Neural cell (in vitro differentiated cells): ENCODE measurements around the gene SFMBT2. TPM values are rescaled to one million over a fixed set of nuclear protein-coding genes. Genes with fewer than 3 reads are reported as not detected.
"Not testable (repeated sequence)": the region's sequence is repeated elsewhere in the genome, so short reads cannot be mapped to it uniquely, and the experiment has no call there.

Experiments
- H2AFZ ChIP-seq: fragments of 200-600, 300-800 bp; sonication (generic), shearing (Covaris generic); 2 replicates; pipeline ENCODE4 v1.6.0; 2014; ENCODE audit warnings: low read depth, mild to moderate bottlenecking, antibody characterized with exemption, low read length, moderate library complexity
- H3F3A ChIP-seq: fragments of 200-600 bp; shearing (Covaris generic); 2 replicates; pipeline ENCODE4 v1.6.1; 2016; ENCODE audit warnings: mild to moderate bottlenecking, moderate library complexity, mixed read lengths, antibody characterized with exemption, low read length; ENCODE audit not compliant: insufficient read depth, poor library complexity, severe bottlenecking
- H3K27ac ChIP-seq: fragments of 200-600, 300-800 bp; sonication (generic), shearing (Covaris generic); 2 replicates; pipeline ENCODE4 v1.5.1; 2014; ENCODE audit warnings: mild to moderate bottlenecking, low read length, moderate library complexity
- H3K27me3 ChIP-seq: fragments of 300-800, 200-600 bp; sonication (generic), shearing (Covaris generic); 2 replicates; pipeline ENCODE4 v1.6.0; 2014; ENCODE audit warnings: mild to moderate bottlenecking, low read depth, low read length, moderate library complexity; ENCODE audit not compliant: insufficient read depth
- H3K36me3 ChIP-seq: fragments of 300-800, 200-600 bp; sonication (generic), shearing (Covaris generic); 2 replicates; pipeline ENCODE4 v1.5.1; 2014; ENCODE audit warnings: mild to moderate bottlenecking, antibody characterized with exemption, low read length, moderate library complexity; ENCODE audit not compliant: insufficient read depth
- H3K4me2 ChIP-seq: fragments of 300-800, 200-600 bp; sonication (generic), shearing (Covaris generic); 2 replicates; pipeline ENCODE4 v1.6.0; 2014; ENCODE audit warnings: mild to moderate bottlenecking, low read length
- H3K4me3 ChIP-seq: fragments of 300-800, 200-600 bp; sonication (generic), shearing (Covaris generic); 2 replicates; pipeline ENCODE4 v1.5.1; 2014; ENCODE audit warnings: mild to moderate bottlenecking, low read length, moderate library complexity
- H3K79me2 ChIP-seq: fragments of 200-600 bp; shearing (Covaris generic); replicated peaks from 2 replicates; pipeline ENCODE4 v1.6.0; 2014; ENCODE audit warnings: mild to moderate bottlenecking, low read length, moderate library complexity; ENCODE audit not compliant: insufficient read depth
- H3K9ac ChIP-seq: fragments of 300-800, 200-600 bp; sonication (generic), shearing (Covaris generic); 2 replicates; pipeline ENCODE4 v1.6.1; 2016; ENCODE audit warnings: mild to moderate bottlenecking, low read length, mixed read lengths
- H3K9me2 ChIP-seq: fragments of 200-600 bp; shearing (Covaris generic); 2 replicates; pipeline ENCODE4 v1.6.1; 2016; ENCODE audit warnings: mild to moderate bottlenecking, low read length, mixed read lengths; ENCODE audit not compliant: insufficient read depth
- H3K9me3 ChIP-seq: fragments of 200-600, 300-800 bp; sonication (generic), shearing (Covaris generic); 2 replicates; pipeline ENCODE4 v1.6.1; 2016; ENCODE audit warnings: mild to moderate bottlenecking, mixed run types, low read length, moderate library complexity, mixed read lengths
- H4K20me1 ChIP-seq: fragments of 200-600 bp; shearing (Covaris generic); 2 replicates; pipeline ENCODE4 v1.6.1; 2016; ENCODE audit warnings: mild to moderate bottlenecking, mixed run types; ENCODE audit not compliant: insufficient read depth
- EP300 ChIP-seq: fragments of 450-650 bp; conservative IDR thresholded peaks from 2 replicates; pipeline ENCODE4 v1.6.1; 2014; ENCODE audit warnings: antibody characterized with exemption, mild to moderate bottlenecking, moderate library complexity; ENCODE audit not compliant: poor library complexity, severe bottlenecking
- EZH2 ChIP-seq: fragments of 200-600, 300-800 bp; shearing (Covaris generic), sonication (generic); IDR thresholded peaks from 2 replicates; pipeline ENCODE4 v1.6.1; 2014; ENCODE audit warnings: antibody characterized with exemption, low read length, borderline replicate concordance, mild to moderate bottlenecking; ENCODE audit not compliant: insufficient read depth, poor library complexity, severe bottlenecking
- MXI1 ChIP-seq: fragments of 450-650 bp; conservative IDR thresholded peaks from 2 replicates; pipeline ENCODE4 v1.6.1; 2014; ENCODE audit warnings: antibody characterized with exemption, mild to moderate bottlenecking; ENCODE audit not compliant: poor library complexity, severe bottlenecking
- POLR2AphosphoS5 ChIP-seq: IDR thresholded peaks from 2 replicates; pipeline ENCODE4 v1.6.1; 2012
- RAD21 ChIP-seq: fragments of 450-650 bp; conservative IDR thresholded peaks from 2 replicates; pipeline ENCODE4 v1.6.1; 2014; ENCODE audit warnings: antibody characterized with exemption, mild to moderate bottlenecking, moderate library complexity
- SMC3 ChIP-seq: fragments of 450-650 bp; conservative IDR thresholded peaks from 2 replicates; pipeline ENCODE4 v1.6.1; 2014; ENCODE audit warnings: antibody characterized with exemption, mild to moderate bottlenecking, moderate library complexity; ENCODE audit not compliant: poor library complexity
- TAF1 ChIP-seq: IDR thresholded peaks from 2 replicates; pipeline ENCODE4 v1.6.1; 2012; ENCODE audit warnings: low read depth
- polyA plus RNA-seq: library from polyadenylated mRNA; depleted of rRNA; stranded (reverse); fragments of >200 nt; gene quantifications from 2 replicates; pipeline ENCODE4 v1.2.3, GENCODE V29; 2014
- TF ChIP-seq, protein P1 (sequence below): IDR thresholded peaks from 2 replicates; pipeline ENCODE4 v1.6.1; 2012; ENCODE audit warnings: borderline replicate concordance
- TF ChIP-seq, protein P2 (sequence below): fragments of 450-650 bp; IDR thresholded peaks from 2 replicates; pipeline ENCODE4 v1.5.1; 2014; ENCODE audit warnings: antibody characterized with exemption, mild to moderate bottlenecking, moderate library complexity; ENCODE audit not compliant: poor library complexity, severe bottlenecking

The SFMBT2 gene
- polyA plus RNA-seq, 1 donor from 2014 or later, result 1.3 TPM

DNA sequence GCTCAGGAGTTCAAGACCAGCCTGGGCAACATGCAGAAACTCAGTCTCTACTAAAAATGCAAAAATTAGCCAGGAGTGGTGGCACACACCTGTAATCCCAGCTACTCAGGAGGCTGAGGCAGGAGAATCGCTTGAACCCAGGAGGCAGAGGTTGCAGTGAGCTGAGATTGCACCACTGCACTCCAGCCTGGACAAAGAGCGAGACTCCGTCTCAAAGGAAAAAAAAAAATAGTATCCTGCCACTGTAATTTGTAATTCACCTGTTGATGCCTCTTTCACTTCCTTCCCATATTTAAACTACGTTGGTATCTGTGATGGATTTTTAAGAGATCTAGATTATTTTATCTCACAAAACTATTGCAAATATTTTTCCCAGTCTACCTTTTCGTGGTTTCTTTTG is 18.5 kb downstream of the SFMBT2 start:
- H3K9me3 ChIP-seq, H3K9ac ChIP-seq, H4K20me1 ChIP-seq: not testable (repeated sequence)

DNA sequence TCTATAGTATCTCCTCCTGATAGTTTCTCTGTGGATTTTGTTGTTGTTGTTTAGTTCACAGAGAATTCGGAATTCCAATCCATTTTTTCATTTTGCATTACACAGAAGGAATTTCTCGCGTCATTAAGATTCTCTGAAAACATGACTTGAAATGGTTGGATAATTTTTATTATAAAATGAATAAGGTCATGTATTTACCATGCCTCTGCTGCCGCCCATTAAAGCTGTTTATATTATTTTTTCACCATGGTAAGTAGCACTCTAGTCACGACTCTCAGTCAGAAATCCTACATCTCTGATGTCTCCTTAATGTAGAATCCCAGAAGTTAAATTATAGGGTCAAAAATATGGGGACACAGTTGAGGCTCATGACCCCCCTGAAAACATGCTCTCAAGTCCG is 19.1 kb downstream of the SFMBT2 start:
- H4K20me1 ChIP-seq, result no peaks in the 10 kb centered on the region
- H3K4me2 ChIP-seq, result no peak overlapping the region
- H3K9me3 ChIP-seq, result no peaks in the 10 kb centered on the region
- TF ChIP-seq, protein P1, sequence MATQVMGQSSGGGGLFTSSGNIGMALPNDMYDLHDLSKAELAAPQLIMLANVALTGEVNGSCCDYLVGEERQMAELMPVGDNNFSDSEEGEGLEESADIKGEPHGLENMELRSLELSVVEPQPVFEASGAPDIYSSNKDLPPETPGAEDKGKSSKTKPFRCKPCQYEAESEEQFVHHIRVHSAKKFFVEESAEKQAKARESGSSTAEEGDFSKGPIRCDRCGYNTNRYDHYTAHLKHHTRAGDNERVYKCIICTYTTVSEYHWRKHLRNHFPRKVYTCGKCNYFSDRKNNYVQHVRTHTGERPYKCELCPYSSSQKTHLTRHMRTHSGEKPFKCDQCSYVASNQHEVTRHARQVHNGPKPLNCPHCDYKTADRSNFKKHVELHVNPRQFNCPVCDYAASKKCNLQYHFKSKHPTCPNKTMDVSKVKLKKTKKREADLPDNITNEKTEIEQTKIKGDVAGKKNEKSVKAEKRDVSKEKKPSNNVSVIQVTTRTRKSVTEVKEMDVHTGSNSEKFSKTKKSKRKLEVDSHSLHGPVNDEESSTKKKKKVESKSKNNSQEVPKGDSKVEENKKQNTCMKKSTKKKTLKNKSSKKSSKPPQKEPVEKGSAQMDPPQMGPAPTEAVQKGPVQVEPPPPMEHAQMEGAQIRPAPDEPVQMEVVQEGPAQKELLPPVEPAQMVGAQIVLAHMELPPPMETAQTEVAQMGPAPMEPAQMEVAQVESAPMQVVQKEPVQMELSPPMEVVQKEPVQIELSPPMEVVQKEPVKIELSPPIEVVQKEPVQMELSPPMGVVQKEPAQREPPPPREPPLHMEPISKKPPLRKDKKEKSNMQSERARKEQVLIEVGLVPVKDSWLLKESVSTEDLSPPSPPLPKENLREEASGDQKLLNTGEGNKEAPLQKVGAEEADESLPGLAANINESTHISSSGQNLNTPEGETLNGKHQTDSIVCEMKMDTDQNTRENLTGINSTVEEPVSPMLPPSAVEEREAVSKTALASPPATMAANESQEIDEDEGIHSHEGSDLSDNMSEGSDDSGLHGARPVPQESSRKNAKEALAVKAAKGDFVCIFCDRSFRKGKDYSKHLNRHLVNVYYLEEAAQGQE, result no peak
- TF ChIP-seq POLR2AphosphoS5 (no peak), SMC3 (no peak), MXI1 (no peak), TAF1 (no peak), EZH2 (no peak), EP300 (no peak), RAD21 (no peak)
- TF ChIP-seq, protein P2, sequence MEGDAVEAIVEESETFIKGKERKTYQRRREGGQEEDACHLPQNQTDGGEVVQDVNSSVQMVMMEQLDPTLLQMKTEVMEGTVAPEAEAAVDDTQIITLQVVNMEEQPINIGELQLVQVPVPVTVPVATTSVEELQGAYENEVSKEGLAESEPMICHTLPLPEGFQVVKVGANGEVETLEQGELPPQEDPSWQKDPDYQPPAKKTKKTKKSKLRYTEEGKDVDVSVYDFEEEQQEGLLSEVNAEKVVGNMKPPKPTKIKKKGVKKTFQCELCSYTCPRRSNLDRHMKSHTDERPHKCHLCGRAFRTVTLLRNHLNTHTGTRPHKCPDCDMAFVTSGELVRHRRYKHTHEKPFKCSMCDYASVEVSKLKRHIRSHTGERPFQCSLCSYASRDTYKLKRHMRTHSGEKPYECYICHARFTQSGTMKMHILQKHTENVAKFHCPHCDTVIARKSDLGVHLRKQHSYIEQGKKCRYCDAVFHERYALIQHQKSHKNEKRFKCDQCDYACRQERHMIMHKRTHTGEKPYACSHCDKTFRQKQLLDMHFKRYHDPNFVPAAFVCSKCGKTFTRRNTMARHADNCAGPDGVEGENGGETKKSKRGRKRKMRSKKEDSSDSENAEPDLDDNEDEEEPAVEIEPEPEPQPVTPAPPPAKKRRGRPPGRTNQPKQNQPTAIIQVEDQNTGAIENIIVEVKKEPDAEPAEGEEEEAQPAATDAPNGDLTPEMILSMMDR, result no peak
- H3K27ac ChIP-seq, result no peak overlapping the region
- H3K9me2 ChIP-seq, result no peaks in the 10 kb centered on the region
- no peaks in the 10 kb centered on the region for H3K79me2 ChIP-seq
- no peak overlapping the region for H2AFZ ChIP-seq
- no peaks in the 10 kb centered on the region for H3F3A ChIP-seq
- H3K4me3 ChIP-seq, result no peak overlapping the region
- H3K36me3 ChIP-seq, result no peaks in the 10 kb centered on the region
- no peak overlapping the region for H3K9ac ChIP-seq
- H3K27me3 ChIP-seq, result no peaks in the 10 kb centered on the region

More for the DNA sequence above, 18.5 kb downstream of the SFMBT2 start:
- not testable (repeated sequence) for H3K27me3 ChIP-seq, H2AFZ ChIP-seq, H3K4me3 ChIP-seq, H3K4me2 ChIP-seq, H3K36me3 ChIP-seq, H3K9me2 ChIP-seq, H3F3A ChIP-seq, H3K27ac ChIP-seq, H3K79me2 ChIP-seq

DNA sequence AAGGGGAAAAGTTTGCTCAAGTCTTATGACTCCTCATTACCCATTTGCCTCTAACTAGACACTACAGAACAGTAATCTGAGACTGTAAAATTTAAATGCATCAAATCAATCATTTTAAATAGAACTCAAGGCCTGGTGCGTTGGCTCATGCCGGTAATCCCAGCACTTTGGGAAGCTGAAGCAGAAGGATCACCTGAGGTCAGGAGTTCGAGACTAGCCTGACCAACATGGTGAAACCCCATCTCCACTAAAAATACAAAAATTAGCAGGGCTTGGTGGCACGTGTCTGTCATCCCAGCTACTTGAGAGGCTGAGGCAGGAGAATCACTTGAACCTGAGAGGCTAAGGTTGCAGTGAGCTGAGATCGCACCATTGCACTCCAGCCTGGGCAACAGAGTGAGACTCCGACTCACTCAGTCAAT is 20.1 kb downstream of the SFMBT2 start:
- not testable (repeated sequence) for H4K20me1 ChIP-seq, H3K9me3 ChIP-seq, H3K27me3 ChIP-seq, H3K79me2 ChIP-seq, H3F3A ChIP-seq, H3K36me3 ChIP-seq, H2AFZ ChIP-seq, H3K4me3 ChIP-seq, H3K27ac ChIP-seq, H3K9me2 ChIP-seq, H3K4me2 ChIP-seq, H3K9ac ChIP-seq
